Muscle of leg (tissue), 9 donors: ENCODE results near the gene HOXB2. TPM values are rescaled to one million over a fixed set of nuclear protein-coding genes. Genes with fewer than 3 reads are reported as not detected.

Experiments
- polyA plus RNA-seq, 8 donors: library from polyadenylated mRNA; unstranded; fragments of 120-200 nt; gene quantifications; one replicate each; pipeline versions ENCODE4 v1.2.1 to v1.2.3, GENCODE V29; 2013; ENCODE audit warnings: inconsistent platforms in 1 of 8, low replicate concordance in 1 of 8; ENCODE audit not compliant: insufficient read length in 8 of 8, insufficient read depth in 1 of 8
- total RNA-seq: library from RNA; stranded (reverse); fragments of 120-200 nt; gene quantifications from one replicate; pipeline ENCODE4 v1.2.4, GENCODE V29; 2013

The HOXB2 gene
- total and polyA plus RNA-seq, 9 donors, result 2.7 to 14.2 (median 10.0) TPM

Other genes with a start within 250 kb of the HOXB2 start
- gene SKAP1, start 114.9 kb downstream of the HOXB2 start, total RNA-seq, result 0.35 TPM
- gene SKAP1, start 114.9 kb downstream of the HOXB2 start, polyA plus RNA-seq, result under 1 TPM in 7 of 8 donors, not detected in 1; 0.22 to 0.52 (median 0.38) TPM
- gene HOXB1, start 14.1 kb downstream of the HOXB2 start, total RNA-seq, result not detected
- gene HOXB1, start 14.1 kb downstream of the HOXB2 start, polyA plus RNA-seq, result under 1 TPM in 1 of 8 donors, not detected in 7; 0.13 TPM
- gene HOXB4, start 33.2 kb upstream of the HOXB2 start, total RNA-seq, result 1.3 TPM
- gene HOXB4, start 33.2 kb upstream of the HOXB2 start, polyA plus RNA-seq, result 1 to 10 TPM in 6 of 8 donors, under 1 TPM in 2; 0.53 to 1.7 (median 1.2) TPM
- gene HOXB3, start 45.1 kb upstream of the HOXB2 start, total RNA-seq, result 4.7 TPM
- gene HOXB3, start 45.1 kb upstream of the HOXB2 start, polyA plus RNA-seq, result 10 to 100 TPM in 4 of 8 donors, 1 to 10 TPM in 4; 3.1 to 14.6 (median 9.9) TPM
- gene HOXB5, start 48.7 kb upstream of the HOXB2 start, total RNA-seq, result 0.13 TPM
- gene HOXB5, start 48.7 kb upstream of the HOXB2 start, polyA plus RNA-seq, result 1 to 10 TPM in 1 of 8 donors, under 1 TPM in 7; 0.21 to 2.7 (median 0.56) TPM
- 0.84 TPM for gene HOXB6, start 59.9 kb upstream of the HOXB2 start, total RNA-seq
- 1 to 10 TPM in 6 of 8 donors, under 1 TPM in 2; 0.88 to 1.7 (median 1.3) TPM for gene HOXB6, start 59.9 kb upstream of the HOXB2 start, polyA plus RNA-seq
- 2.3 TPM for gene HOXB7, start 65.9 kb upstream of the HOXB2 start, total RNA-seq
- gene HOXB7, start 65.9 kb upstream of the HOXB2 start, polyA plus RNA-seq, result 1 to 10 TPM; 3.5 to 4.7 (median 3.8) TPM
- 0.04 TPM for gene HOXB8, start 70.2 kb upstream of the HOXB2 start, total RNA-seq
- under 1 TPM in 7 of 8 donors, not detected in 1; 0.11 to 0.46 (median 0.30) TPM for gene HOXB8, start 70.2 kb upstream of the HOXB2 start, polyA plus RNA-seq
- gene HOXB9, start 81.2 kb upstream of the HOXB2 start, total RNA-seq, result 0.31 TPM
- gene HOXB9, start 81.2 kb upstream of the HOXB2 start, polyA plus RNA-seq, result 1 to 10 TPM in 3 of 8 donors, under 1 TPM in 5; 0.36 to 1.3 (median 0.72) TPM
- not detected for gene PRAC1, start 177.4 kb upstream of the HOXB2 start, total RNA-seq
- gene PRAC1, start 177.4 kb upstream of the HOXB2 start, polyA plus RNA-seq, result not detected
- not detected for gene PRAC2, start 178.1 kb upstream of the HOXB2 start, total RNA-seq
- gene PRAC2, start 178.1 kb upstream of the HOXB2 start, polyA plus RNA-seq, result not detected
- under 0.01 TPM for gene HOXB13, start 183.6 kb upstream of the HOXB2 start, total RNA-seq
- under 1 TPM in 1 of 8 donors, not detected in 7; 0.06 TPM for gene HOXB13, start 183.6 kb upstream of the HOXB2 start, polyA plus RNA-seq